ENCODE measurements around the gene COL11A1.

DNA sequence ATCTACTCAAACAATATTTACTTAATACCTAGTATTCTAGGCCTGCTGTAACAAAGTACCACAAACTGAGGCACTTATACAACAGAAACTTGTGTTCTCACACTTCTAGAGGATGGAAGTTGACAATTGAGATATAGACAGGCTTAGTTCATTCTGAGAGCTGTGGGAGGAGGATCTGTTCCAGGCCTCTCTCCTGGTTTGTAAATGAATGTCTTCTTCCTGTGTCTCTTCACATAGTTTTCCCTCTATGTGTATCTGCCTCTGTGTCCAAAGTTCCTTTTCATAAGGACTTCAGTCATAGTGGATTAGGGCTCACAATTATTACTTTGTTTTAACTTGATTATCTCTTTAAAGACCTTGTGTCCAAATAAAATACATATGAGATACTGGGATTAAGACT, 251.1 kb downstream of the COL11A1 start:
- no peak for TF ChIP-seq POLR2A (IDR thresholded peaks at IDR 0.05; ENCODE audit: low read depth, low read length)
- no peak for TF ChIP-seq RFX5 (IDR thresholded peaks at IDR 0.05; ENCODE audit: low read depth, low read length)
- no peak for TF ChIP-seq RCOR1 (IDR thresholded peaks at IDR 0.05; ENCODE audit: insufficient replicate concordance, low read length)
- TF ChIP-seq, protein P1, sequence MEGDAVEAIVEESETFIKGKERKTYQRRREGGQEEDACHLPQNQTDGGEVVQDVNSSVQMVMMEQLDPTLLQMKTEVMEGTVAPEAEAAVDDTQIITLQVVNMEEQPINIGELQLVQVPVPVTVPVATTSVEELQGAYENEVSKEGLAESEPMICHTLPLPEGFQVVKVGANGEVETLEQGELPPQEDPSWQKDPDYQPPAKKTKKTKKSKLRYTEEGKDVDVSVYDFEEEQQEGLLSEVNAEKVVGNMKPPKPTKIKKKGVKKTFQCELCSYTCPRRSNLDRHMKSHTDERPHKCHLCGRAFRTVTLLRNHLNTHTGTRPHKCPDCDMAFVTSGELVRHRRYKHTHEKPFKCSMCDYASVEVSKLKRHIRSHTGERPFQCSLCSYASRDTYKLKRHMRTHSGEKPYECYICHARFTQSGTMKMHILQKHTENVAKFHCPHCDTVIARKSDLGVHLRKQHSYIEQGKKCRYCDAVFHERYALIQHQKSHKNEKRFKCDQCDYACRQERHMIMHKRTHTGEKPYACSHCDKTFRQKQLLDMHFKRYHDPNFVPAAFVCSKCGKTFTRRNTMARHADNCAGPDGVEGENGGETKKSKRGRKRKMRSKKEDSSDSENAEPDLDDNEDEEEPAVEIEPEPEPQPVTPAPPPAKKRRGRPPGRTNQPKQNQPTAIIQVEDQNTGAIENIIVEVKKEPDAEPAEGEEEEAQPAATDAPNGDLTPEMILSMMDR (conservative IDR thresholded peaks at IDR 0.05; ENCODE audit: low read depth, low read length) = no peak
- TF ChIP-seq CEBPB (IDR thresholded peaks at IDR 0.05; ENCODE audit: low read depth, low read length) = no peak

All from IMR-90 (cell line).